D721Med (cell line): Measurements from ENCODE around the gene DCHS1.

Source experiments
- DNase-seq: peaks from one replicate; pipeline ENCODE4 v3.0.0; 2011; ENCODE audit warnings: low spot score; ENCODE audit not compliant: insufficient read length
- FAIRE-seq: peaks from 2 replicates; lab custom pipeline; 2011; peaks lifted over from hg19 to GRCh38; lab: Jason Lieb, UNC
- CTCF ChIP-seq: IDR thresholded peaks from 2 replicates; pipeline ENCODE4 v1.5.1; 2012; ENCODE audit warnings: mild to moderate bottlenecking, control low read depth; ENCODE audit not compliant: insufficient read depth; ENCODE audit errors: missing control alignments

The DCHS1 gene

DNA sequence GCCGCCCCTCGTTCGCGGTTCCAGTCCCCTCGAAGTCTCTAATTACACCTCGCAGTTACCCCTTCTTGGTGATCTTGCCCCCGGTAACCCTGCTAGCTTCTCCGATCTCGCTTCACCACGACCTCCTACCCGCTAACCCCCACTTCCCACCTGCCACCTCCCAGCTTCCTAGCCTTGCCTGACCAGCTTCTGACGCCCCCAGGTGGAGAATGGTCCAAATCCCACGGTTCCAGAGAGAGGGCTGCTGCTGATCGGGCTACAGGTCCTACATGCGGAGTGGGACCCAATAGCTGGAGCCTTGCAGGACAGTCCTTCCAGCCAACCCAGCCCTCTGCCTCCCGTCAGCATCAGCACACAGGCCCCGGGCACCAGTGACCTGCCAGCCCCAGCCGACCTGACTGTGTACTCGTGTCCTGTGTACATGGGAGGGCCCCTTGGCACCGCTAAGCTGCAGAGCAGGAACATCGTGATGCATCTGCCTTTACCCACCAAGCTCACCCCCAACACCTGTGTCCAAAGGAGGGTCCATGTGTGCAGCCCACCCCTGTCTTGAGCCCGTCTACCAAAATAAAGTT, 84.1 kb downstream of the DCHS1 start:
- no peak for DNase-seq
- TF ChIP-seq CTCF = no peak
- no peak for FAIRE-seq
